ENCODE results near the gene N4BP2. TPM values are rescaled to one million over a fixed set of nuclear protein-coding genes. Genes with fewer than 3 reads are reported as not detected.

Gene N4BP2
- total RNA-seq, 1 experiment from 2014 or later: 3.9 TPM

- no peak for TF ChIP-seq EZH2phosphoT487 (IDR thresholded peaks at IDR 0.05; ENCODE audit: borderline replicate concordance, low read length)
- TF ChIP-seq, protein P1, sequence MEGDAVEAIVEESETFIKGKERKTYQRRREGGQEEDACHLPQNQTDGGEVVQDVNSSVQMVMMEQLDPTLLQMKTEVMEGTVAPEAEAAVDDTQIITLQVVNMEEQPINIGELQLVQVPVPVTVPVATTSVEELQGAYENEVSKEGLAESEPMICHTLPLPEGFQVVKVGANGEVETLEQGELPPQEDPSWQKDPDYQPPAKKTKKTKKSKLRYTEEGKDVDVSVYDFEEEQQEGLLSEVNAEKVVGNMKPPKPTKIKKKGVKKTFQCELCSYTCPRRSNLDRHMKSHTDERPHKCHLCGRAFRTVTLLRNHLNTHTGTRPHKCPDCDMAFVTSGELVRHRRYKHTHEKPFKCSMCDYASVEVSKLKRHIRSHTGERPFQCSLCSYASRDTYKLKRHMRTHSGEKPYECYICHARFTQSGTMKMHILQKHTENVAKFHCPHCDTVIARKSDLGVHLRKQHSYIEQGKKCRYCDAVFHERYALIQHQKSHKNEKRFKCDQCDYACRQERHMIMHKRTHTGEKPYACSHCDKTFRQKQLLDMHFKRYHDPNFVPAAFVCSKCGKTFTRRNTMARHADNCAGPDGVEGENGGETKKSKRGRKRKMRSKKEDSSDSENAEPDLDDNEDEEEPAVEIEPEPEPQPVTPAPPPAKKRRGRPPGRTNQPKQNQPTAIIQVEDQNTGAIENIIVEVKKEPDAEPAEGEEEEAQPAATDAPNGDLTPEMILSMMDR (conservative IDR thresholded peaks at IDR 0.05; ENCODE audit: low read depth, low read length): no peak
- no peak for TF ChIP-seq EZH2 (IDR thresholded peaks at IDR 0.05; ENCODE audit: low read length, unreplicated experiment)
- CTCF ChIA-PET: interaction anchor here (0.6 kb wide), 1 partner anchor 830 kb away, joined by 3 read pairs; no protein-coding TSS in a partner anchor
- Histone ChIP-seq H3K27ac (ENCODE audit: low read length) (peak overlapping the region; percentile 94), H3K9me2 (replicated peaks; ENCODE audit: low read length) (no peaks in the 10 kb centered on the region), H3K4me2 (ENCODE audit: low read length) (peak overlapping the region; percentile 73), H3K79me2 (ENCODE audit: low read length) (no peaks in the 10 kb centered on the region), H3K4me1 (ENCODE audit: insufficient read depth, low read length) (peaks cover 32% of the 10 kb centered on the region), H3K9me3 (ENCODE audit: low read length) (no peaks in the 10 kb centered on the region), H3K36me3 (ENCODE audit: low read depth, low read length) (no peaks in the 10 kb centered on the region), H4K20me1 (ENCODE audit: low read length) (no peaks in the 10 kb centered on the region), H2AFZ (ENCODE audit: low read length) (peak overlapping the region; percentile 19; the same call in 1 of the 2 replicates), H3K4me3 (ENCODE audit: low read length) (peak overlapping the region; percentile 52), H3F3A (ENCODE audit: low read length, unreplicated experiment) (no peaks in the 10 kb centered on the region), H3K27me3 (ENCODE audit: low read length) (no peaks in the 10 kb centered on the region), H3K9ac (ENCODE audit: low read length) (peak overlapping the region; percentile 84)
- POLR2A ChIA-PET (ENCODE audit: unreplicated experiment): interaction anchor here (0.5 to 0.6 kb wide), 4 partner anchors 94 to 552 kb away, joined by 3 to 10 read pairs (median 4); partner anchors contain the start of gene SMIM14
- peak; percentile 78 for DNase-seq
- BruUV-seq (replicated peaks): TSS peak; percentile 51
- intact Hi-C loops (cut with micrococcal nuclease): loop anchor here (2.0 kb wide), 3 partner anchors 64 to 126 kb away; no protein-coding TSS in a partner anchor
- peak; percentile 82 for ATAC-seq
These were observed 134.5 kb downstream of the N4BP2 start for GRCh38 chr4:40190880-40191815.

DNA sequence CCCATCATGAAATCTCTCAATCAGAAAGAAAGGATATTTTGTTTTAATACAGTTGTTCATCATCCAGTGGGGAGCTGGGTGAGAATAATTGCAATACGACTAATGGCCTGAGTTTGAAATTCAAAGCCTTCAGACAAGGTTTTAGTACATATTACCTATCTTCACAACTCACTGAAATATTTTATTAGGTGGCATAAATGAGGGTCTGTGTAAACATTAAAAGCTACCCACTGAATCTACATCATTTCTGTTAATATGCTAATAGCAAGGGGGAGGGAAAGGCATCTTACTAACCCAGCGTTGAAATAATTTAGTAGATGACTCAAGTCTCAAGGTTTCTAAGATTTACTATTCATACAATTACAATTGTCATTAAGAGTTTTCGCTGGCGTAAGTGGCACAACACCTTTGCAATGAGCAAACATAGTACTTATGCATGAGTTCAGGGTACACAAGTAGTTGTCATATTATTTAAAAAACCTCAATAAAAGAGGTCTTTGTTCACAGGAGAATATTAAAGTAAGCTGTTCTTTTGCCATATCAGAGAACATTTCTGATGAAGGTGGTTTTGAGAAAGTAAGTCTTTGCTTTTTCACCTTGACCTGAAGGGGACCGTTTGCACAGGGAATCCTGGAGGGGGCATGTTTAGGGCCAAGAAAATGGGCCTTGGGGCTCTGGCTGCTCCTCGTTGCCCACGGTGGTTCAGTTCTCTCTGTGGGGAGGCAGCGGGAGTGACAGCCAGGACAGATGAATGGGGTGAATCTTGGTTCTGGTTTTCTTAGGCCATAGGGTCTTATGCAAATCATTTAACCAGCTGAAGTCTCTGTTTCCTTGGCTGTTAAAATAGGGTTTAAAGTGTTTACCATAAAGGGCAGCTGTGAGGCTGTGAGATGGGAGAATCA is 135.7 kb downstream of the N4BP2 start:
- intact Hi-C loops (cut with micrococcal nuclease): no loop called here
- no peak overlapping the region for H2AFZ ChIP-seq (ENCODE audit: low read length)
- peak; percentile 10; the same call in 1 of the 2 replicates for ATAC-seq
- H3F3A ChIP-seq (ENCODE audit: low read length, unreplicated experiment): no peaks in the 10 kb centered on the region
- peak overlapping the region; percentile 73 for H3K4me2 ChIP-seq (ENCODE audit: low read length)
- peak overlapping the region; percentile 94 for H3K27ac ChIP-seq (ENCODE audit: low read length)
- no peaks in the 10 kb centered on the region for H3K36me3 ChIP-seq (ENCODE audit: low read depth, low read length)
- no peaks in the 10 kb centered on the region for H3K79me2 ChIP-seq (ENCODE audit: low read length)
- TF ChIP-seq, protein P1 (conservative IDR thresholded peaks at IDR 0.05; ENCODE audit: low read depth, low read length): no peak
- no peak for TF ChIP-seq EZH2phosphoT487 (IDR thresholded peaks at IDR 0.05; ENCODE audit: borderline replicate concordance, low read length)
- no peak for TF ChIP-seq EZH2 (IDR thresholded peaks at IDR 0.05; ENCODE audit: low read length, unreplicated experiment)
- no peak for DNase-seq
- H3K9me2 ChIP-seq (replicated peaks; ENCODE audit: low read length): no peaks in the 10 kb centered on the region
- peaks cover 32% of the 10 kb centered on the region for H3K4me1 ChIP-seq (ENCODE audit: insufficient read depth, low read length)
- ChIA-PET POLR2A (ENCODE audit: unreplicated experiment) (interaction anchor here (0.6 kb wide), 1 partner anchor 553 kb away, joined by 3 read pairs; the partner anchor contains the start of gene SMIM14), CTCF (no interaction called here)
- H3K27me3 ChIP-seq (ENCODE audit: low read length): no peaks in the 10 kb centered on the region
- H4K20me1 ChIP-seq (ENCODE audit: low read length): no peaks in the 10 kb centered on the region
- H3K9ac ChIP-seq (ENCODE audit: low read length): peak overlapping the region; percentile 84
- no peaks in the 10 kb centered on the region for H3K9me3 ChIP-seq (ENCODE audit: low read length)
- peak overlapping the region; percentile 45 for H3K4me3 ChIP-seq (ENCODE audit: low read length)
- BruUV-seq (replicated peaks): no TSS peak

Data from PC-3 (cell line).